Bronchial epithelial cell (primary cell): ENCODE results near the gene MRPL20. TPM values are rescaled to one million over a fixed set of nuclear protein-coding genes. Genes with fewer than 3 reads are reported as not detected.
"Not testable (repeated sequence)": the region's sequence is repeated elsewhere in the genome, so short reads cannot be mapped to it uniquely, and the experiment has no call there.

Experiments
- DNase-seq: peaks from one replicate; pipeline ENCODE4 v3.0.0-alpha.2; 2010; ENCODE audit warnings: low read depth
- FAIRE-seq: peaks from 2 replicates; lab custom pipeline; 2011; peaks lifted over from hg19 to GRCh38; lab: Jason Lieb, UNC
- H3K27me3 ChIP-seq: 2 replicates; pipeline ENCODE4 v1.5.1; 2011; ENCODE audit warnings: low read length; ENCODE audit not compliant: control insufficient read depth, insufficient read depth
- H3K36me3 ChIP-seq: 2 replicates; pipeline ENCODE4 v1.5.1; 2011; ENCODE audit warnings: low read length; ENCODE audit not compliant: control insufficient read depth, insufficient read depth
- H3K4me3 ChIP-seq: 2 replicates; pipeline ENCODE4 v1.5.1; 2011; ENCODE audit warnings: mild to moderate bottlenecking, low read depth, low read length, control low read depth
- CTCF ChIP-seq: IDR thresholded peaks from 2 replicates; pipeline ENCODE4 v1.5.1; 2011; ENCODE audit warnings: mild to moderate bottlenecking, moderate library complexity, low read length, control low read depth, inconsistent platforms; ENCODE audit not compliant: insufficient read depth, severe bottlenecking
- total RNA-seq: library from RNA; depleted of rRNA; stranded (reverse); fragments of >200 nt; gene quantifications from 2 replicates; pipeline ENCODE4 v1.2.1, GENCODE V29; 2014

Gene MRPL20
- total RNA-seq, 1 donor from 2014 or later: 46.3 TPM

DNA sequence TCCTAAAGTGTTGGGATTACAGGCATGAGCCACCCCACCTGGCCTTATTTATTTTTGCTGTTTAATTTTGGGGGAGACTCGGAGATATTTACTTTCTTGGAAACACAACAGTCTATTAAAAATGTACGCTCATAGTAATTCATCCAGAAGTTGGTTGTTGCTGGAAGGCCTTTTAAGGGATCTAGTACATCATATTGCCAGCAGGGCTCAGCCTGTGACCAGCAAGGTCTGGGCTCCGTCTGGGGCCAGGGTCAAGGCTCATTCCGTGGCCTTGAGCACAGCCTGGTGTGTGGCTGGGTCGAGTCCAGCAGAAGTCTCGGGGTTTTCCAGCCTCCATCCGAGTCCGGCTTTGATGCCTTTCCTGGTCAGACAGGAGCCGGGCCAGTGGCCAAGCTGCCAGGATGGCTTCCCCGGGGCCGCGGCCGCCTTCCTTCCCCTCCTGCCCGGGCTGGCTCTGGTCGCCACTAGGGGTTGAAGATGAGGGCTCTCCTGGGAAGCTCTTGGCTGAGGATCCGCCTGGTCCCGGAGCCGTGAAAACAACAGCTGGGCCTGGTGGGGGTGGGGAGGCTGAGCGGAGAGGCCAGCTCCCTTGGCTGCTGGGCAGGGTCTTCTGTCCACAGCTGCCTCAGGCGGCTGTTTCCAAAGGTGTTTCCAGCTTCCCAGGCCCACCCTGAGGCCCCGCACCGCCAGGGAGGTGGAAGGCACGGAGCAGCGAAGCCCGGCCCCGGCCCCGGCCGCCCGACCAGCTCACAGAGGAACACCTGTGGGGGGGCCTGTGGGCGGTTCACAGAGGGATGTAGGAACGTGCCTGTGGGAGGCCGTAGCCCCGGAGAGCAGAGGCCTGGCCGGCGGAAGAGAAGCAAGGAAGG is 23.3 kb upstream of the MRPL20 start:
- no peaks in the 10 kb centered on the region for H3K36me3 ChIP-seq
- FAIRE-seq: no peak
- peak; percentile 24 for TF ChIP-seq CTCF
- no peaks in the 10 kb centered on the region for H3K27me3 ChIP-seq
- H3K4me3 ChIP-seq: no peak overlapping the region
- DNase-seq: no peak

DNA sequence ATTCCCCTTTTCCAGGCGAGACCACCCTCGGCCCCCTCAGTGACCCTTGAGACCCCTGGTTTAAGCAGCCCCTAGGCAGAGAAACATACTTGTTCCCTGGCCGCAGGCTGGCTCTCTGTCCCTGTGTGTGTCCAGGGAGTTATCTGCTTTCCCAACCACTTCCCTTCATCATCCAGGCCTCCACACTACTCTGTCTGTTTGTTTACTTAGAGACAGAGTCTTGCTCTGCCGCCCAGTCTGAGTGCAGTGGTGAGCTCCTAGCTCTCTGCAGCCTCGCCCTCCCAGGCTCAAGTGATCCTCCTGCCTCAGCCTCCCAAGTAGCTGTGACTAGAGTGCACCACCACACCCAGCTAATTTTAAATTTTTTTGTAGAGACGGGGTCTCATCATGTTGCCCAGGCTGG is 22.6 kb upstream of the MRPL20 start:
- DNase-seq (no peak), FAIRE-seq (no peak)
- Histone ChIP-seq H3K27me3 (no peaks in the 10 kb centered on the region), H3K36me3 (no peaks in the 10 kb centered on the region), H3K4me3 (no peak overlapping the region)
- no peak for TF ChIP-seq CTCF

GRCh38 chr1:1428967-1429366 is 21.9 kb upstream of the MRPL20 start:
- FAIRE-seq, H3K36me3 ChIP-seq, H3K27me3 ChIP-seq, DNase-seq, H3K4me3 ChIP-seq: not testable (repeated sequence)

DNA sequence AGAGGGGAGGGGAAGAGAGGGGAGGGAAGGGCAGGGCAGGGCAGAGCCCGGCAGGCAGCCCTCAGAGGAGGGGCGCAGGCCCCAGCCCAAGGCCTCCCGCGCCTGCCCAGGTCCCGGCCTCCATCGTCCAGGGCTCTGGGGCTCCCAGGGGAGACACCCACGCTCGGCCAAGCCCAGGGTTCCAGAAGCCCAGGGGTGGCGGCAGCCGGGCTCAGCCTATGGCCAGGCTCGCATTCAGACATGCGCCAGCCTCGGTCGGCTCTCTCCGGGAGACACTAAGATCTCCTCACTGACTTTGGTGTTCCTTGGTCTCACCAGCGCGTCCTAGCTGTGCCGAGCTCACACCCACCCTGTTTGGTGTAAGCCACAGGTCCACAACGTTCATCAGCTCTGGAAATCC is 21.1 kb upstream of the MRPL20 start:
- FAIRE-seq (no peak), DNase-seq (no peak)
- no peak for TF ChIP-seq CTCF
- H3K27me3 ChIP-seq: no peaks in the 10 kb centered on the region
- no peak overlapping the region for H3K4me3 ChIP-seq
- H3K36me3 ChIP-seq: no peaks in the 10 kb centered on the region

DNA sequence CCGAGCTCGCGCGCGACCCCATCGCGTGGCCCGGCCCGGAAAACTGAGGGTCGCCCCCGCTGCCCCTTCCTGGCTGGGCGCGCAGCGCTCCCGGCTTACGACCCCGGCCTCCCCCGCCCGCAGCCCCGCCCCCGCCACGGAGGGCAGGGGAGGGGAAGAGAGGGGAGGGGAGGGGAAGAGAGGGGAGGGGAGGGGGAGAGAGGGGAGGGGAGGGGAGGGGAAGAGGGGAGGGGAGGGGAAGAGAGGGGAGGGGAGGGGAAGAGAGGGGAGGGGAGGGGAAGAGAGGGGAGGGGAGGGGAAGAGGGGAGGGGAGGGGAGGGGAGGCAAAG is 20.7 kb upstream of the MRPL20 start:
- FAIRE-seq (no peak), DNase-seq (no peak)
- H3K27me3 ChIP-seq: no peaks in the 10 kb centered on the region
- H3K36me3 ChIP-seq: no peaks in the 10 kb centered on the region
- TF ChIP-seq CTCF: no peak
- H3K4me3 ChIP-seq: peak overlapping the region; percentile 16

DNA sequence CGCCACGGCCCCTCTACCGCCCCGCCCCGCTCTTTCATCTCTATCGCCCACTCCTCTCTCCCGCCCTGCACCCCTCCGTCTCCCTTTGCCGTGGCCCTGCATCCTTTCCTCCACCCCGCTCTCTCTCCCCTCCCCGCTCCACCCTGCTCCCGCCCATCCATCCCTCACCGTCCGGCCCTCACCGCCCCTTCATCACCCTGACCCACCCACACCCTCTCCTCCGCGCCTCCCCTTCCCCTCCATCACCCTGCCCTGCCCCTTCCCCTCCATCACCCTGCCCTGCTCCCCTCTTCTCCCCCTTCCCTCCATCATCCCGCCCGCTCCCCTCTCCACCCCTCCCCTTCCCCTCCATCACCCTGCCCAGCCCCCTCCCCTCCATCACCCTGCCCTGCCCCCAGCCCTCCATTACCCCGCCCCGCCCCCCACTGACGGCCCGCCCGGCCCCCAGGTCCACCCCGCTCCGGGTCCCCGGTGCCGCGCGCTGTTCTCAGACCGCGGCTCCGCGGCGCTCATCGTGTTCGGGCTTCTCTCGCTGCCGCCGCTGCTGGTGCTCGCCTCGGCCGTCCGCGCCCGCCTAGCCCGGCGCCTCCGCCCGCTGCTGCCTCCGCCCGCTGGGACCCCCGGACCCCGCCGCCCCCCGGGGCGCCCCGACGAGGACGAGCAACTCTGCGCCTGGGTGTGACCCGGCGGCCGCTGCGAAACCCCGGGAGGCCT is 20.2 kb upstream of the MRPL20 start:
- Histone ChIP-seq H3K27me3 (no peaks in the 10 kb centered on the region), H3K4me3 (peak overlapping the region; percentile 16), H3K36me3 (no peaks in the 10 kb centered on the region)
- FAIRE-seq: no peak
- no peak for DNase-seq
- no peak for TF ChIP-seq CTCF
